HG03575 (cell line): ENCODE measurements around the gene ACER2.
"Not testable (repeated sequence)": the region's sequence is repeated elsewhere in the genome, so short reads cannot be mapped to it uniquely, and the experiment has no call there.

Experiments used
- ATAC-seq: cut with Tn5 transposase; IDR thresholded peaks from one replicate; pipeline ENCODE4 v1.9.1; 2021; ENCODE audit not compliant: unreplicated experiment, insufficient number of reproducible peaks, low FRiP score; ENCODE audit errors: extremely low read depth

ACER2 gene

GRCh38 chr9:19408693-19409400 is at the start of gene ACER2:
TSS of gene ACER2 (plus strand) at chr9:19409009. CDS start at chr9:19409085, 76 bp downstream.
- ATAC-seq = peak; percentile 86

- ATAC-seq = no peak
Measured at GRCh38 chr9:19369107-19369506, 39.7 kb upstream of the ACER2 start.

- ATAC-seq = no peak
Measured at GRCh38 chr9:19371942-19372341, 36.9 kb upstream of the ACER2 start.

- no peak for ATAC-seq
Measured at GRCh38 chr9:19372567-19372966, 36.2 kb upstream of the ACER2 start.

- no peak for ATAC-seq
Measured at GRCh38 chr9:19373527-19373926, 35.3 kb upstream of the ACER2 start.

GRCh38 chr9:19375538-19375937 is 33.3 kb upstream of the ACER2 start:
- ATAC-seq = no peak

GRCh38 chr9:19376931-19377330 is 31.9 kb upstream of the ACER2 start:
- no peak for ATAC-seq

GRCh38 chr9:19378164-19378563 is 30.6 kb upstream of the ACER2 start:
- no peak for ATAC-seq

GRCh38 chr9:19378647-19379046 is 30.2 kb upstream of the ACER2 start:
- no peak for ATAC-seq

GRCh38 chr9:19379283-19379682 is 29.5 kb upstream of the ACER2 start:
- no peak for ATAC-seq

GRCh38 chr9:19379697-19380046 is 29.1 kb upstream of the ACER2 start:
- no peak for ATAC-seq

GRCh38 chr9:19380826-19381075 is 28.1 kb upstream of the ACER2 start:
- ATAC-seq = no peak

- no peak for ATAC-seq
Measured at GRCh38 chr9:19381656-19382055, 27.2 kb upstream of the ACER2 start.

- not testable (repeated sequence) for ATAC-seq
Measured at GRCh38 chr9:19385212-19385611, 23.6 kb upstream of the ACER2 start.

GRCh38 chr9:19385786-19386501 is 22.9 kb upstream of the ACER2 start:
- ATAC-seq = no peak

- no peak for ATAC-seq
Measured at GRCh38 chr9:19386502-19387044, 22.2 kb upstream of the ACER2 start.

GRCh38 chr9:19387317-19387716 is 21.5 kb upstream of the ACER2 start:
- no peak for ATAC-seq

- not testable (repeated sequence) for ATAC-seq
Measured at GRCh38 chr9:19389539-19389938, 19.3 kb upstream of the ACER2 start.

GRCh38 chr9:19397845-19398244 is 11.0 kb upstream of the ACER2 start:
- ATAC-seq = no peak

GRCh38 chr9:19403231-19403630 is 5.6 kb upstream of the ACER2 start:
- ATAC-seq = not testable (repeated sequence)
